NK-92 (cell line): Measurements from ENCODE around the gene PRXL2A.
"Not testable (repeated sequence)": the region's sequence is repeated elsewhere in the genome, so short reads cannot be mapped to it uniquely, and the experiment has no call there.

ENCODE experiments used
- DNase-seq: peaks from one replicate; lab custom pipeline; 2025; ENCODE audit not compliant: unreplicated experiment; lab: John Stamatoyannopoulos, UW

Gene PRXL2A

GRCh38 chr10:80473692-80474596 is 65.6 kb downstream of the PRXL2A start:
- DNase-seq: no peak

DNA sequence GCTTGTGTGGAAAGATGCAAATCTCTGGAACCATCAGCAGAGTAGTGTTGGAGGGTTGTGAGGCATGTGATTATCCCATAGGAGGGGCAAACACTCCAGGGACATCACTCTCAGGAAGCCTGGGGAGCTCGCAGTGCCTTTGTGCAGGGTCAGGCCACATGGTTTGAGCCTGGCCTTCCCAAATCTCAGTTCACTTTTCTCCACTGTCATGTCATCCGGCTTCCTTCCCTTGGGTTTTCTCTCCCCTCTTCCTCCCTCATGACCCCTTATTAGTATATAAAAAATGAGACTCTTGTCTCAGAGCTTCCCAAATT is 66.2 kb downstream of the PRXL2A start:
- DNase-seq: no peak

DNA sequence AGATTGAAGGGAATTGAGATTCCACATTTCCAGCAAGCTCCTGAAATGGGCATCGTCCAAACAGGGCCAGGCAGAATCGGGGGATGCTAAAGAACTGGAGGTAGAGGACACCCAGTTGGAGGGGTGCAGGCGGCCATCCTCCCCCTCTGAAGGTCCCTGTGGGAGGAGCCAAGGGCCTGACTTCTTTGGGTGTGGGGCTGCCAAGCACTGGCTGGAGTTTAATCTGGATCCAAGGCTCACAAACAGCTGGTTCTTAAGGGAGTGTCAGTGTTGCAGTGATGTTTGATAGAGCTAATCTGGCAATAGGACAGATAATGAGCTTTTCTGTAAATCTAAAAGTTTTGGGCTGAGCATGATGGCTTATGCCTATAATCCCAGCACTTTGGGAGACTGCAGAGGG is 66.6 kb downstream of the PRXL2A start:
- DNase-seq: no peak

DNA sequence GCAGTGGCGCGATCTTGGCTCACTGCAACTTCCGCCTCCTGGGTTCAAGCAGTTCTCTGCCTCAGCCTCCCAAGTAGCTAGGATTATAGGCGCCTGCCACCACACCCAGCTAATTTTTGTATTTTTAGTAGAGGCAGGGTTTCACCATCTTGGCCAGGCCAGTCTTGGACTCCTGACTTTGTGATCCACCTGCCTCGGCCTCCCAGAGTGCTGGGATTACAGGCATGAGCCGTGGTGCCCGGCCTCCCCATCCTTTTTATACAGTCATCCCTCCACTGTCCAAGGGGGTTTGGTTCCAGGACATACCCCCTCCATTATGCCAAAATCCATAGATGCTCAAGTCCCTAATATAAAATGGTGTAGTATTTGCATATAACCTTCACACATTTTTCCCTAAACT is 67.3 kb downstream of the PRXL2A start:
- not testable (repeated sequence) for DNase-seq

DNA sequence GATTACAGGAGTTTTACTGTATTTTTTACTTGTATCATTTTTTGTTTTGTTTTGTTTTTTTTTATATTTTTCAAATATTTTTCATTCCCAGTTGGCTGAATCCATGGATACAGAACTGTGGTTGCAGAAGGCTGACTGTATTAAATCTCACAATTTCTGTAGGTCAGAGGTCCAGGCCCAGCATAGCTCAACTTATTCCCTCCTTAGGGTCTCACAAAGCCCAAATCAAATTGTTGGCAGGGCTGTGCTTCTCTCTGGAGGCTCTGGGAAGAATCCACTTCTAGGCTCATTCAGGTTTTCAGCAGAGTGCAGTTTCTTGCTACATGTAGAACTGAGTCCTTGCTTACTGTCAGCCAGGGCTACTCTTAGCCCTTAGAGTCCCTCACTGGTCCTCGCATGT is 68.3 kb downstream of the PRXL2A start:
- DNase-seq: no peak

DNA sequence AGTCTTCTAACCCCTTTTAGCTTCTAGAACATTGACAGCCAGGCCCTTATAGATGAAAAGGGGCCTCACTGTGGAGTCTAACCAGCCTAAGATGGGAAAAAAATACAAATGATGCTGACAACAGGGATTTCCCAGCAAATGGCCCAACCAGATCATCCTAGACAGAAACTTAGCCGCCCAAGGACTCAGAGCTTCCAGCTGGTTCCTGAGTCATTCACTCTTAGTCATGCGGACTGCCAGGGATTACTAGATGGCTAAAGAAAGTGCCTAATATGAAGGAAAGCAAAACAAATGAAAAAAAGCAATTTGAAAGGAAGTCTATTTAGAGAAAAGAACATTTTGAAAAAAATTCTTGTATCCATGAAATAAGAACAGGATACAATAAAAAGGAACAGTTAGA is 69.5 kb downstream of the PRXL2A start:
- DNase-seq: no peak

- not testable (repeated sequence) for DNase-seq
These were observed 72.0 kb downstream of the PRXL2A start for GRCh38 chr10:80480373-80480772.

DNA sequence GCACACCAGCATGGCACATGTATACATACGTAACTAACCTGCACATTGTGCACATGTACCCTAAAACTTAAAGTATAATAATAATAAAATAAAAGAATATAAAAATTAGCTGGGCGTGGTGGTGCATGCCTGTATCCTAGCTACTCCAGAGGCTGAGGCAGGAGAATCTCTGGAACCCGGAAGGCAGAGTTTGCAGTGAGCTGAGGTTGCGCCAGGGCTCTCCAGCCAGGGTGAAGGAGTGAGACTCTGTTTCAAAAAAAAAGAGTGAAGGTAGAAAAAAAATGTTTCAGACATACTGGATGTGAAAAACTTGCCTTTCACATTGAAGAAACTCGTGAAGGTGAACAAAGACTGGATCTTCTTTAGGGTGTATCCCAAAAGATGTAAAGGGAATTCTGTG is 72.5 kb downstream of the PRXL2A start:
- no peak for DNase-seq

GRCh38 chr10:80484243-80484642 is 75.9 kb downstream of the PRXL2A start:
- no peak for DNase-seq

- no peak for DNase-seq
These were observed 76.3 kb downstream of the PRXL2A start for GRCh38 chr10:80484676-80485075.

GRCh38 chr10:80485076-80485945 is 77.0 kb downstream of the PRXL2A start:
- DNase-seq: no peak

- no peak for DNase-seq
These were observed 77.8 kb downstream of the PRXL2A start for GRCh38 chr10:80485946-80486764.
